Endothelial cell of umbilical vein (primary cell): ENCODE results near the gene COPS3. TPM values are rescaled to one million over a fixed set of nuclear protein-coding genes. Genes with fewer than 3 reads are reported as not detected.

Experiments
- BruUV-seq: library from RNA; stranded (reverse); fragments of 400-500 nt; replicated peaks from 2 replicates; lab custom pipeline; 2021; lab: Mats Ljungman, UMichigan
- CTCF ChIA-PET: fragments of 300-600, 350-600 bp; sonication (Branson Sonifier 250); formaldehyde crosslinking; loops from one replicate; lab custom pipeline; 2021; ENCODE audit warnings: antibody characterized with exemption, inconsistent platforms; lab: Charles Lee
- POLR2A ChIA-PET: fragments of 300-600, 350-600 bp; sonication (Branson Sonifier 250); formaldehyde crosslinking; loops from one replicate; lab custom pipeline; 2021; ENCODE audit warnings: antibody characterized with exemption, inconsistent platforms; lab: Charles Lee
- DNase-seq: peaks from one replicate; pipeline ENCODE4 v3.0.0-alpha.2; 2011; ENCODE audit warnings: low read depth, low spot score
- FAIRE-seq: peaks from 2 replicates; lab custom pipeline; 2011; peaks lifted over from hg19 to GRCh38; lab: Jason Lieb, UNC
- H2AFZ ChIP-seq: 2 replicates; pipeline ENCODE4 v1.6.0; 2012; ENCODE audit warnings: low read depth, low read length, control low read depth, inconsistent platforms
- H3K27ac ChIP-seq: 2 replicates; pipeline ENCODE4 v1.5.1; 2011; ENCODE audit warnings: low read depth, mild to moderate bottlenecking, control low read depth, low read length, moderate library complexity; ENCODE audit not compliant: insufficient read depth
- H3K27me3 ChIP-seq, 2 experiments: 2 replicates each; pipeline versions ENCODE4 v1.6.0 to v1.6.1; 2011; ENCODE audit warnings: low read length in 2 of 2, mixed read lengths in 1 of 2; ENCODE audit not compliant: control insufficient read depth in 2 of 2, insufficient read depth in 2 of 2
- H3K36me3 ChIP-seq, 2 experiments: 2 replicates in 1 of 2; 3 replicates in 1 of 2; pipeline ENCODE4 v1.5.1; 2011; ENCODE audit warnings: low read length in 2 of 2, mild to moderate bottlenecking in 1 of 2, moderate library complexity in 1 of 2; ENCODE audit not compliant: control insufficient read depth in 2 of 2, insufficient read depth in 2 of 2; ENCODE audit errors: extremely low read depth in 1 of 2
- H3K4me1 ChIP-seq: 3 replicates; pipeline ENCODE4 v1.5.1; 2011; ENCODE audit warnings: mild to moderate bottlenecking, low read length; ENCODE audit not compliant: control insufficient read depth, insufficient read depth; ENCODE audit errors: extremely low read depth
- H3K4me2 ChIP-seq: 2 replicates; pipeline ENCODE4 v1.6.1; 2011; ENCODE audit warnings: low read length, control low read depth, mixed read lengths; ENCODE audit not compliant: insufficient read depth
- H3K4me3 ChIP-seq, 3 experiments: fragments of 200-600 bp in 1 of 3; sonication (generic), shearing (Covaris generic) in 1 of 3; replicated peaks in 1 of 3; 2 replicates each; pipeline ENCODE4 v1.5.1; 2011 to 2016; ENCODE audit warnings: control low read depth in 3 of 3, low read length in 3 of 3, mild to moderate bottlenecking in 2 of 3, inconsistent platforms in 1 of 3, low read depth in 1 of 3, moderate library complexity in 1 of 3; ENCODE audit not compliant: insufficient read depth in 1 of 3
- H3K79me2 ChIP-seq: 2 replicates; pipeline ENCODE4 v1.6.0; 2012; ENCODE audit warnings: low read length, inconsistent platforms; ENCODE audit not compliant: control insufficient read depth, insufficient read depth
- H3K9ac ChIP-seq: replicated peaks from 2 replicates; pipeline ENCODE3; 2011; ENCODE audit warnings: low read length, control low read depth; ENCODE audit not compliant: insufficient read depth; ENCODE audit errors: extremely low read depth
- H3K9me1 ChIP-seq: replicated peaks from 3 replicates; pipeline ENCODE4 v1.6.0; 2011; ENCODE audit warnings: mild to moderate bottlenecking, low read length; ENCODE audit not compliant: control insufficient read depth, insufficient read depth; ENCODE audit errors: extremely low read depth
- H3K9me3 ChIP-seq: replicated peaks from 2 replicates; pipeline ENCODE4 v1.5.1; 2012; ENCODE audit warnings: low read length, inconsistent platforms; ENCODE audit not compliant: control insufficient read depth, insufficient read depth
- H4K20me1 ChIP-seq: replicated peaks from 2 replicates; pipeline ENCODE3; 2011; ENCODE audit warnings: mild to moderate bottlenecking, low read length; ENCODE audit not compliant: control insufficient read depth, insufficient read depth; ENCODE audit errors: extremely low read depth
- EZH2 ChIP-seq: IDR thresholded peaks from 2 replicates; pipeline ENCODE4 v1.6.1; 2012; ENCODE audit warnings: borderline replicate concordance, low read depth, mild to moderate bottlenecking, moderate library complexity, low read length, inconsistent platforms; ENCODE audit not compliant: severe bottlenecking
- FOS ChIP-seq: IDR thresholded peaks from 2 replicates; pipeline ENCODE4 v1.6.1; 2011; ENCODE audit warnings: mild to moderate bottlenecking, low read length, moderate library complexity, borderline replicate concordance; ENCODE audit not compliant: insufficient read depth
- GATA2 ChIP-seq: IDR thresholded peaks from 2 replicates; pipeline ENCODE4 v1.7.0; 2011; ENCODE audit warnings: low read depth, mild to moderate bottlenecking, moderate library complexity, mixed read lengths, low read length; ENCODE audit not compliant: insufficient read length, insufficient read depth
- JUN ChIP-seq: IDR thresholded peaks from 2 replicates; pipeline ENCODE4 v1.6.1; 2011; ENCODE audit warnings: borderline replicate concordance, low read depth; ENCODE audit not compliant: insufficient read length, insufficient read depth
- POLR2AphosphoS5 ChIP-seq: IDR thresholded peaks from 2 replicates; pipeline ENCODE4 v1.6.1; 2012; ENCODE audit warnings: low read depth, mild to moderate bottlenecking, control low read depth, low read length, moderate library complexity; ENCODE audit not compliant: insufficient read depth
- dilution Hi-C: fragments of 300-500 bp; cut with MboI; formaldehyde crosslinking; loops from one replicate; pipeline ENCODE4 v1.15.0; 2019; ENCODE audit warnings: low sequenced_read_pairs; ENCODE audit not compliant: extremely low pct_ligation_motif_present
- intact Hi-C: fragments of 100-400 bp; cut with micrococcal nuclease; formaldehyde crosslinking; loops from one replicate; pipeline ENCODE4 v1.10.0; 2022
- polyA plus RNA-seq, 4 experiments: library from polyadenylated mRNA; depleted of rRNA in 3 of 4; stranded (reverse) in 3 of 4; unstranded in 1 of 4; fragments of >200 nt; gene quantifications; 2 replicates each; pipeline versions ENCODE4 v1.2.1 to v1.2.3, GENCODE V29; 2011 to 2012; ENCODE audit warnings: missing spikeins in 1 of 4
- total RNA-seq: library from RNA; stranded (reverse); gene quantifications from 2 replicates; pipeline ENCODE4 v1.2.3, GENCODE V29; 2021
- TF ChIP-seq, protein P1 (sequence below), 2 donors: IDR thresholded peaks; 1 replicate in 1 of 2; 2 replicates in 1 of 2; pipeline ENCODE4 v1.5.1; 2011; ENCODE audit warnings: low read length in 2 of 2, mild to moderate bottlenecking in 2 of 2, moderate library complexity in 2 of 2, control low read depth in 1 of 2, inconsistent platforms in 1 of 2, low read depth in 1 of 2; ENCODE audit not compliant: insufficient read depth in 1 of 2; ENCODE audit errors: extremely low read depth in 1 of 2

COPS3 gene
- total and polyA plus RNA-seq, 2 donors (not counting 3 experiments of a cell fraction or from before 2014, with no cell fraction given): 54.8 to 80.9 TPM

DNA sequence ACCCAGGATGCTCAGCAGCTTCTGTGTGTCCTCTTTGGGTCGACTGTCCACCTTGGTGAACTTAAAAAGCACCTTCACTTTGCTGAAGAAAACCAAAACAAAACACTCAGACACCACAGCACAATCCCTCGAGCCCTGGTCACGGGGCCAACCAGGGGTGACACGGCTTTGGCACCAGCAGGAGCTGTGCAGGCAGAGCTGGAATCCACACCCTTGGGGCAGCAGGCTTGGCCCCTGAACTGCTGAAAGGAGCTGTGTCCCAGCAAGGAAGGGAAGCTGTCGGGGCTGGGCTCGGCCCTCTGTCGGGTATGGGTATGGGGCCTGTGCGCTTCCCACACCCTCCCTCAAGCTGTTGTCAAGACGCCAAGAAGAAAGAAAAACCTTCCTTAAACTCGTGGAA lies 67.3 kb downstream of the COPS3 start:
- no peak for TF ChIP-seq FOS
- TF ChIP-seq JUN: no peak
- no peak for TF ChIP-seq EZH2
- TF ChIP-seq POLR2AphosphoS5: no peak
- H3K4me1 ChIP-seq: no peaks in the 10 kb centered on the region
- no peak overlapping the region for H3K27ac ChIP-seq
- H4K20me1 ChIP-seq: no peaks in the 10 kb centered on the region
- intact Hi-C loops (no loop called here), dilution Hi-C loops (no loop called here)
- no peak for FAIRE-seq
- no peaks in the 10 kb centered on the region for H3K9me3 ChIP-seq
- H3K4me2 ChIP-seq: no peak overlapping the region
- BruUV-seq: no TSS peak
- ChIA-PET POLR2A (no interaction called here), CTCF (interaction anchor here (1.2 to 2.4 kb wide), 2 partner anchors 15 to 72 kb away, joined by 3 to 9 read pairs; no protein-coding TSS in a partner anchor)
- no peaks in the 10 kb centered on the region for H3K9me1 ChIP-seq
- no peak overlapping the region for H3K4me3 ChIP-seq
- H2AFZ ChIP-seq: no peak overlapping the region
- no peak for DNase-seq
- H3K36me3 ChIP-seq: peaks cover 17 to 50% of the 10 kb centered on the region in 2 experiments
- H3K27me3 ChIP-seq: no peaks in the 10 kb centered on the region
- no peak overlapping the region for H3K9ac ChIP-seq
- no peaks in the 10 kb centered on the region for H3K79me2 ChIP-seq

DNA sequence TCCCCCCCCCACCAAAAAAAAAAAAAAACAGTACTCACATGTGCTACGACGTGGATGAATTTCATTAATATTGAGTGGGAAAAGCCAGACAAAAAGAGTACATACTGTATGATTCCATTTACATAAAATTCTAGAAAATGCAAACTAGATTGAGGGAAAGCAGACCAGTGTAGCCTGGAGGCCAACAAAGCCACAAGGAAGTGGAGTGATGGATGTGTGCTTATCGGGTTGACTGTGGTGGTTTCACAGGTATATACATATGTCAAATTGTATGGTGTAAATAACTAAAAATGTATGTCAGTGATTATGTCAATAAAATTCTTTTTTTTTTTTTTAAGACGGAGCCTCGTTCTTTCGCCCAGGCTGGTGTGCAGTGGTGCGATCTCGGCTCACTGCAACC lies 73.0 kb downstream of the COPS3 start:
- Histone ChIP-seq H2AFZ (no peak overlapping the region), H4K20me1 (no peaks in the 10 kb centered on the region), H3K9me3 (no peaks in the 10 kb centered on the region), H3K9ac (no peak overlapping the region), H3K79me2 (no peaks in the 10 kb centered on the region), H3K27me3 (no peaks in the 10 kb centered on the region), H3K4me1 (peaks cover 13% of the 10 kb centered on the region), H3K27ac (no peak overlapping the region), H3K4me3 (no peak overlapping the region), H3K4me2 (no peak overlapping the region), H3K36me3 (peaks cover 0 to 5% of the 10 kb centered on the region in 2 experiments), H3K9me1 (no peaks in the 10 kb centered on the region)
- TF ChIP-seq, protein P1, sequence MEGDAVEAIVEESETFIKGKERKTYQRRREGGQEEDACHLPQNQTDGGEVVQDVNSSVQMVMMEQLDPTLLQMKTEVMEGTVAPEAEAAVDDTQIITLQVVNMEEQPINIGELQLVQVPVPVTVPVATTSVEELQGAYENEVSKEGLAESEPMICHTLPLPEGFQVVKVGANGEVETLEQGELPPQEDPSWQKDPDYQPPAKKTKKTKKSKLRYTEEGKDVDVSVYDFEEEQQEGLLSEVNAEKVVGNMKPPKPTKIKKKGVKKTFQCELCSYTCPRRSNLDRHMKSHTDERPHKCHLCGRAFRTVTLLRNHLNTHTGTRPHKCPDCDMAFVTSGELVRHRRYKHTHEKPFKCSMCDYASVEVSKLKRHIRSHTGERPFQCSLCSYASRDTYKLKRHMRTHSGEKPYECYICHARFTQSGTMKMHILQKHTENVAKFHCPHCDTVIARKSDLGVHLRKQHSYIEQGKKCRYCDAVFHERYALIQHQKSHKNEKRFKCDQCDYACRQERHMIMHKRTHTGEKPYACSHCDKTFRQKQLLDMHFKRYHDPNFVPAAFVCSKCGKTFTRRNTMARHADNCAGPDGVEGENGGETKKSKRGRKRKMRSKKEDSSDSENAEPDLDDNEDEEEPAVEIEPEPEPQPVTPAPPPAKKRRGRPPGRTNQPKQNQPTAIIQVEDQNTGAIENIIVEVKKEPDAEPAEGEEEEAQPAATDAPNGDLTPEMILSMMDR (IDR thresholded peaks at IDR 0.05; ENCODE audit: extremely low read depth in 1 of 2, insufficient read depth in 1 of 2, low read depth in 1 of 2, low read length in 2 of 2): no peak
- TF ChIP-seq JUN (no peak), EZH2 (no peak), FOS (no peak), GATA2 (no peak), POLR2AphosphoS5 (no peak)
- intact Hi-C loops (loop anchor here (5.0 kb wide), 2 partner anchors 206 to 609 kb away; no protein-coding TSS in a partner anchor), dilution Hi-C loops (no loop called here)
- POLR2A ChIA-PET: no interaction called here
- FAIRE-seq (no peak), DNase-seq (no peak)
- BruUV-seq: no TSS peak
- CTCF ChIA-PET: interaction anchor here (1.1 to 1.8 kb wide), 2 partner anchors 35 to 66 kb away, joined by 3 to 5 read pairs; no protein-coding TSS in a partner anchor
